ENCODE results near the gene RSF1.

The RSF1 gene

GRCh38 chr11:77806415-77806814 is 14.1 kb downstream of the RSF1 start:
- in situ Hi-C loops (cut with MboI; ENCODE audit: low sequenced_read_pairs), result no loop called here

- in situ Hi-C loops (cut with MboI; ENCODE audit: low sequenced_read_pairs), result no loop called here
These were observed 19.0 kb downstream of the RSF1 start for GRCh38 chr11:77801477-77801876.

- in situ Hi-C loops (cut with MboI; ENCODE audit: low sequenced_read_pairs), result no loop called here
These were observed 20.1 kb downstream of the RSF1 start for GRCh38 chr11:77800449-77800848.

- in situ Hi-C loops (cut with MboI; ENCODE audit: low sequenced_read_pairs), result no loop called here
These were observed 21.2 kb downstream of the RSF1 start for GRCh38 chr11:77799338-77799737.

GRCh38 chr11:77793972-77794371 is 26.6 kb downstream of the RSF1 start:
- in situ Hi-C loops (cut with MboI; ENCODE audit: low sequenced_read_pairs), result no loop called here

GRCh38 chr11:77791301-77791700 is 29.2 kb downstream of the RSF1 start:
- in situ Hi-C loops (cut with MboI; ENCODE audit: low sequenced_read_pairs), result no loop called here

GRCh38 chr11:77789731-77790476 is 30.6 kb downstream of the RSF1 start:
- in situ Hi-C loops (cut with MboI; ENCODE audit: low sequenced_read_pairs), result no loop called here

GRCh38 chr11:77789061-77789730 is 31.3 kb downstream of the RSF1 start:
- in situ Hi-C loops (cut with MboI; ENCODE audit: low sequenced_read_pairs), result no loop called here

- in situ Hi-C loops (cut with MboI; ENCODE audit: low sequenced_read_pairs), result no loop called here
These were observed 36.0 kb downstream of the RSF1 start for GRCh38 chr11:77784572-77784971.

- in situ Hi-C loops (cut with MboI; ENCODE audit: low sequenced_read_pairs), result no loop called here
These were observed 37.5 kb downstream of the RSF1 start for GRCh38 chr11:77783025-77783424.

GRCh38 chr11:77779935-77780334 is 40.6 kb downstream of the RSF1 start:
- in situ Hi-C loops (cut with MboI; ENCODE audit: low sequenced_read_pairs), result no loop called here

- in situ Hi-C loops (cut with MboI; ENCODE audit: low sequenced_read_pairs), result no loop called here
These were observed 42.0 kb downstream of the RSF1 start for GRCh38 chr11:77778549-77778948.

- in situ Hi-C loops (cut with MboI; ENCODE audit: low sequenced_read_pairs), result no loop called here
These were observed 42.4 kb downstream of the RSF1 start for GRCh38 chr11:77778118-77778517.

- in situ Hi-C loops (cut with MboI; ENCODE audit: low sequenced_read_pairs), result no loop called here
These were observed 44.1 kb downstream of the RSF1 start for GRCh38 chr11:77776455-77776854.

GRCh38 chr11:77775936-77776335 is 44.6 kb downstream of the RSF1 start:
- in situ Hi-C loops (cut with MboI; ENCODE audit: low sequenced_read_pairs), result no loop called here

GRCh38 chr11:77771135-77771534 is 49.4 kb downstream of the RSF1 start:
- in situ Hi-C loops (cut with MboI; ENCODE audit: low sequenced_read_pairs), result no loop called here

GRCh38 chr11:77770629-77771028 is 49.9 kb downstream of the RSF1 start:
- in situ Hi-C loops (cut with MboI; ENCODE audit: low sequenced_read_pairs), result no loop called here

GRCh38 chr11:77762426-77762825 is 58.1 kb downstream of the RSF1 start:
- in situ Hi-C loops (cut with MboI; ENCODE audit: low sequenced_read_pairs), result no loop called here

GRCh38 chr11:77761491-77761890 is 59.0 kb downstream of the RSF1 start:
- in situ Hi-C loops (cut with MboI; ENCODE audit: low sequenced_read_pairs), result no loop called here

GRCh38 chr11:77758331-77758730 is 62.2 kb downstream of the RSF1 start:
- in situ Hi-C loops (cut with MboI; ENCODE audit: low sequenced_read_pairs), result no loop called here

GRCh38 chr11:77753230-77753629 is 67.3 kb downstream of the RSF1 start:
- in situ Hi-C loops (cut with MboI; ENCODE audit: low sequenced_read_pairs), result no loop called here

- in situ Hi-C loops (cut with MboI; ENCODE audit: low sequenced_read_pairs), result no loop called here
These were observed 68.0 kb downstream of the RSF1 start for GRCh38 chr11:77752516-77752915.
